VCaP (cell line): ENCODE measurements around the gene ACY1.

ENCODE experiments used
- H3K27ac ChIP-seq: fragments of 450-650 bp; 2 replicates; pipeline ENCODE4 v1.5.1; 2017
- TF ChIP-seq, protein P1 (sequence below): fragments of 450-650 bp; conservative IDR thresholded peaks from 2 replicates; pipeline ENCODE4 v1.5.1; 2017; ENCODE audit warnings: mild to moderate bottlenecking, moderate library complexity

Gene ACY1

DNA sequence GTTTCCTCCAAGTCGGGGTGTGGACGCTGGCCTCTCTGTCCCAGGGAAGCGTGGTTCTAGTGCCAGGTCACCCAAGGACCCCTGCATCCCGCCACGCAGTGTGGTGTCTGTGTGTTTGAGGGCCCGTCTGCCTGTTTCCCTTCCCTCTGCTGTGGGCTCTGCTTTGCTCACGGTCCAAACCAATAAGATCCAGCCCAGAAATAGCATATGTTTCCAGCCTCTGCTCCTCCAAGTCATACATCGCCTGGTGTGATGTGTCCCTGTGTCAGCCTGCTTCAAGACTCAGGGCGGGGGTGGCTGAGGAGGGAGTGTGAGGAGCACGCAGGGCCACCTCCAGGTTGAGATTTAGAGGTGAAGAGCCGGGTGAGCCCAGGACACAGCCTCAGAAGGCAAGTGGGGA is 34.3 kb downstream of the ACY1 start:
- TF ChIP-seq, protein P1, sequence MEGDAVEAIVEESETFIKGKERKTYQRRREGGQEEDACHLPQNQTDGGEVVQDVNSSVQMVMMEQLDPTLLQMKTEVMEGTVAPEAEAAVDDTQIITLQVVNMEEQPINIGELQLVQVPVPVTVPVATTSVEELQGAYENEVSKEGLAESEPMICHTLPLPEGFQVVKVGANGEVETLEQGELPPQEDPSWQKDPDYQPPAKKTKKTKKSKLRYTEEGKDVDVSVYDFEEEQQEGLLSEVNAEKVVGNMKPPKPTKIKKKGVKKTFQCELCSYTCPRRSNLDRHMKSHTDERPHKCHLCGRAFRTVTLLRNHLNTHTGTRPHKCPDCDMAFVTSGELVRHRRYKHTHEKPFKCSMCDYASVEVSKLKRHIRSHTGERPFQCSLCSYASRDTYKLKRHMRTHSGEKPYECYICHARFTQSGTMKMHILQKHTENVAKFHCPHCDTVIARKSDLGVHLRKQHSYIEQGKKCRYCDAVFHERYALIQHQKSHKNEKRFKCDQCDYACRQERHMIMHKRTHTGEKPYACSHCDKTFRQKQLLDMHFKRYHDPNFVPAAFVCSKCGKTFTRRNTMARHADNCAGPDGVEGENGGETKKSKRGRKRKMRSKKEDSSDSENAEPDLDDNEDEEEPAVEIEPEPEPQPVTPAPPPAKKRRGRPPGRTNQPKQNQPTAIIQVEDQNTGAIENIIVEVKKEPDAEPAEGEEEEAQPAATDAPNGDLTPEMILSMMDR, result no peak

GRCh38 chr3:52018319-52019000 is 35.1 kb downstream of the ACY1 start:
- TF ChIP-seq, protein P1, result no peak
- no peak overlapping the region for H3K27ac ChIP-seq

More for the DNA sequence above, 34.3 kb downstream of the ACY1 start:
- H3K27ac ChIP-seq, result no peak overlapping the region

GRCh38 chr3:52019352-52020080 is 36.2 kb downstream of the ACY1 start:
- H3K27ac ChIP-seq, result no peak overlapping the region
- TF ChIP-seq, protein P1, result no peak

GRCh38 chr3:52020796-52021195 is 37.5 kb downstream of the ACY1 start:
- H3K27ac ChIP-seq, result no peak overlapping the region
- TF ChIP-seq, protein P1, result no peak

DNA sequence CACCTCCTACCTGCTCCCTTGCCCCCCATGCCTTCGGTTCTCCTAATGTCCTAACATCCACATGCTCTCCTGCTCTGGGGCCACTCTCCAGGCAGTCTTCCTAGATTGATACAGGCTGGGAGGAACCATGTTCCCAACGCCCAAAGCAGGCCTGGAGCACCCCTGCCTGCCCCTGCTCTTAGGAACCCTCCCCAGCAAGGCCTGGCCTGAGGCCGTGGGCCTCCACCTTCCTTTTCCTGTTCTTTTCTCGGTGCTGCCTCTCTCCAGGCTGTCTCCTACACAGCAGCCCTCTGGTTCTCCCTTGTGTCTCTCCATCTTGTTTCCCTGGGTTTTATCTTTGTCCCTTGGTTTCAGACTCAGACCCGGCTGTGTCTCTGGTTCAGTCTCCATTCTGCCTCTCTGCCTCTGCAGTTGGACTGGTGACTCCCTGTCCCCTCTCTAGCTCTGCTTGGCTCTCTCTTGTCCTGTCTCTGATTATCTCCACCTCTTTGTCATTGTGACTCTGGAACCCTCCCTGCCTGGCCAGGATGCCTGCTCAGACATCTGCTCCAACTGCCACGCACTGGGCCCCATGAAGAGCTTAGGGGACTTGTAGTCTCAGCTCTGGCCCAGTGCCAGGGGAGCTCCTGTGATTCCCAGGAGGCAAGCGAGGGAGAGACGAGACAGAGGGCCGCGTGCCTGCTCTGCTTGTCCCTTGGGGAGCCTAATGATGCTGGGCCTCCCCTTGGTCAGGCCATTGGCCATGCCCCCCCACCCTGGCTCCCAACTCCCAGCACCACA is 38.3 kb downstream of the ACY1 start:
- H3K27ac ChIP-seq, result no peak overlapping the region
- TF ChIP-seq, protein P1, result no peak

DNA sequence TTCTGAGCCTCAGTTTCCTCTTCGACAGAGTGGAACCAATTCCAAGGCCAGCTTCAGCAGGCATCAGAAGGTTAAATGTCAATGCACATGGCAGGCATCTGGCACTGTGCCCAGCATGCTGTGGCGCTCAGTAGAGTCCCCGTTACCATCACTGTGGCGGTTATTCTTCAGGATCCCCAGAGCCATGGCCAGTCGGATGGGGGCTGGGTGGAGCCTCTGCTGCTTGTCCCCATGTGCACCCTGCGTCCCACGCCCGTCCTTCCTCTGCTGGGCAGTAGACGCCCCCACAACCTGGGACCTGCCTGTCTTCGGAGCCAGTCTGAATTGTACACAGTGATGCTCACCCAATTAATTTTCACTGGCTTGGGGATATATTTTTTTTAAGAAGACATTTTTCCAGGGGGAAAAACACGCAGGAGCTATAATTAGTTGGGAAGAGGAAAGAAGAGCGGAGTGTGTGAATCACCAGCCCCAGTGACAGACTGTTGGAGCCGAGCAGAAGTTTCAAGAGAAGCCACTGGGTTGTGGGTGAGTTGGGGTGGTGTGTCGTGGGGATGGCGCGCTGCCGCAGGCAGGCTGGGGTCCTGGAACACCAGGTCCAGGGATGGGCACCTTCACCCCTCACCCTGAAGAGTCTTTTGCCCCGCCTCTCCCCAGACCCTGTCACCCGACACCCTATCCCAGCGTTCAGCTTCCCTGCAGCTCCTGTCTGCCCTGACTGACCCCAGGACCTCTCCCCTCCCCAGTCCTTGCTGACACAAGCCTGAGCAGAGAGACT is 39.2 kb downstream of the ACY1 start:
- no peak overlapping the region for H3K27ac ChIP-seq
- TF ChIP-seq, protein P1, result no peak
